SU-DHL-6 (cell line): ENCODE measurements around the gene POU2AF2.

Experiments used
- H2AFZ ChIP-seq: fragments of 200-600 bp; sonication (generic); 2 replicates; pipeline ENCODE4 v1.6.1; 2014; ENCODE audit warnings: low read depth, mild to moderate bottlenecking, moderate library complexity, mixed read lengths, antibody characterized with exemption, low read length; ENCODE audit not compliant: severe bottlenecking
- H3F3A ChIP-seq: fragments of 200-600 bp; shearing (Covaris generic); 2 replicates; pipeline ENCODE4 v1.6.0; 2016; ENCODE audit warnings: antibody characterized with exemption, mild to moderate bottlenecking; ENCODE audit not compliant: insufficient read depth
- H3K27ac ChIP-seq: fragments of 200-600 bp; sonication (generic); 2 replicates; pipeline ENCODE4 v1.5.1; 2016; ENCODE audit warnings: low read depth, mild to moderate bottlenecking, low read length, moderate library complexity, mixed read lengths
- H3K27me3 ChIP-seq: fragments of 200-600 bp; sonication (generic), shearing (Covaris generic); 2 replicates; pipeline ENCODE4 v1.6.0; 2014; ENCODE audit warnings: mild to moderate bottlenecking, low read length
- H3K36me3 ChIP-seq: fragments of 200-600 bp; sonication (generic); 2 replicates; pipeline ENCODE4 v1.6.1; 2014; ENCODE audit warnings: mild to moderate bottlenecking, low read length, mixed read lengths
- H3K4me2 ChIP-seq: fragments of 300-600, 200-600 bp; shearing (Covaris generic), sonication (generic); 2 replicates; pipeline ENCODE4 v1.6.0; 2014; ENCODE audit warnings: low read length, low read depth, mild to moderate bottlenecking; ENCODE audit not compliant: poor library complexity, severe bottlenecking
- H3K4me3 ChIP-seq: fragments of 200-600 bp; sonication (generic); 2 replicates; pipeline ENCODE4 v1.5.1; 2014; ENCODE audit warnings: antibody characterized with exemption, low read length, mild to moderate bottlenecking, mixed read lengths; ENCODE audit not compliant: insufficient read depth, poor library complexity, severe bottlenecking
- H3K79me2 ChIP-seq: fragments of 200-600 bp; sonication (generic); 2 replicates; pipeline ENCODE4 v1.6.1; 2014; ENCODE audit warnings: mild to moderate bottlenecking, low read length, moderate library complexity; ENCODE audit not compliant: insufficient read depth
- H3K9ac ChIP-seq: fragments of 200-600 bp; sonication (generic); 2 replicates; pipeline ENCODE4 v1.7.0; 2014; ENCODE audit warnings: mild to moderate bottlenecking, low read length
- H3K9me2 ChIP-seq: fragments of 200-600 bp; sonication (generic); replicated peaks from 2 replicates; pipeline ENCODE4 v1.6.1; 2014; ENCODE audit warnings: low read length; ENCODE audit not compliant: insufficient read depth
- H3K9me3 ChIP-seq: fragments of 200-600 bp; sonication (generic); 2 replicates; pipeline ENCODE4 v1.6.1; 2014; ENCODE audit warnings: low read length, mixed read lengths; ENCODE audit not compliant: insufficient read depth
- H4K20me1 ChIP-seq: fragments of 200-600 bp; sonication (generic); 2 replicates; pipeline ENCODE4 v1.6.1; 2014; ENCODE audit warnings: low read depth, mild to moderate bottlenecking, antibody characterized with exemption, low read length, moderate library complexity, mixed read lengths
- CTCF ChIP-seq: fragments of 200-600 bp; sonication (generic); IDR thresholded peaks from one replicate; pipeline ENCODE4 v1.5.1; 2017; ENCODE audit warnings: antibody characterized with exemption, mild to moderate bottlenecking, low read length, moderate library complexity; ENCODE audit not compliant: insufficient read depth, poor library complexity, severe bottlenecking

POU2AF2 gene

DNA sequence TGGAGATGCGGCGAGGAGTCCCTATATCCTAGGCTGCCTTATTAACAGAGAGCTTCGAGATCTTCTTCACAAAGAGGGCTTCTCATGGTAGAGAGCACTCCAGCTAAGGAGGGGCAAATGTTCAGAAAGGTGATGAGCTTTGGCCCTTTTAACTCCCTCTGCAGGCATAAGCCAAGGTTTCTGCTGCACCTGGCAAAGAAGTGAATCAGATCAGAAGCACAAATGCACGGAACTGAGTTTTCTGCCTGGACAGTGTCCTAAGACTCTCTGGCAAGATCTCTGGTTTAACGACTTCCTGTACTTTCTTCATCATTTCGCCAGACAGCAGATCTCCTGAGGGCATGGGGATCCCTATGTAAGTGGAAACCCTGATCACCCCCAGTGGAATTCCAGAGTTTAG lies 90.0 kb downstream of the POU2AF2 start:
- Histone ChIP-seq H3K9ac (no peak overlapping the region), H3F3A (no peaks in the 10 kb centered on the region), H3K4me2 (no peak overlapping the region), H3K36me3 (peaks cover 3% of the 10 kb centered on the region; the same call in 1 of the 2 replicates), H2AFZ (no peak overlapping the region), H4K20me1 (no peaks in the 10 kb centered on the region), H3K27ac (no peak overlapping the region), H3K27me3 (no peaks in the 10 kb centered on the region), H3K79me2 (no peaks in the 10 kb centered on the region), H3K9me2 (no peaks in the 10 kb centered on the region), H3K9me3 (peaks cover 9% of the 10 kb centered on the region; the same call in 1 of the 2 replicates), H3K4me3 (no peak overlapping the region)
- TF ChIP-seq CTCF: no peak
